ENCODE data around the gene PARN. TPM values are rescaled to one million over a fixed set of nuclear protein-coding genes. Genes with fewer than 3 reads are reported as not detected.
A peak's percentile ranks its signal among the peaks of the same experiment; 100 is the strongest.

The PARN gene
- total and polyA plus RNA-seq, 8 donors, result 8.3 to 19.6 (median 14.1) TPM

DNA sequence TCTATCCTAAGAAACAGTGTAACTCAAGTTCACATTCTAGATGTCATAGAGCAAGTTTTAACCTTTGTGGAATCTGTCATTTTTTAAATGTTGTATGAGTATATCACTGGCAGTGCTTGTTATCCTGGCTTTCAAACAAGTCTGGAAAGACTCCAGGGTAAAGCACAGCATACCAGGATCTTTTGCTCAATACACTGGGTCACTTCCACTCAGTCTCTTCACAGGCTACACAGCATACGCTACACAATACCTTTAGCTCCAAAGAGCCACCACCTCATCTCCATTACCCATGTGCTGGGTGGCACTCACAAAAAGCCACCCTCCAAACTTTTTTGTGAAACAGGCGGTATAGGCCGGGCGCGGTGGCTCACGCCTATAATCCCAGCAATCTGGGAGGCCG, 69.5 kb downstream of the PARN start:
- TF ChIP-seq, protein P1, sequence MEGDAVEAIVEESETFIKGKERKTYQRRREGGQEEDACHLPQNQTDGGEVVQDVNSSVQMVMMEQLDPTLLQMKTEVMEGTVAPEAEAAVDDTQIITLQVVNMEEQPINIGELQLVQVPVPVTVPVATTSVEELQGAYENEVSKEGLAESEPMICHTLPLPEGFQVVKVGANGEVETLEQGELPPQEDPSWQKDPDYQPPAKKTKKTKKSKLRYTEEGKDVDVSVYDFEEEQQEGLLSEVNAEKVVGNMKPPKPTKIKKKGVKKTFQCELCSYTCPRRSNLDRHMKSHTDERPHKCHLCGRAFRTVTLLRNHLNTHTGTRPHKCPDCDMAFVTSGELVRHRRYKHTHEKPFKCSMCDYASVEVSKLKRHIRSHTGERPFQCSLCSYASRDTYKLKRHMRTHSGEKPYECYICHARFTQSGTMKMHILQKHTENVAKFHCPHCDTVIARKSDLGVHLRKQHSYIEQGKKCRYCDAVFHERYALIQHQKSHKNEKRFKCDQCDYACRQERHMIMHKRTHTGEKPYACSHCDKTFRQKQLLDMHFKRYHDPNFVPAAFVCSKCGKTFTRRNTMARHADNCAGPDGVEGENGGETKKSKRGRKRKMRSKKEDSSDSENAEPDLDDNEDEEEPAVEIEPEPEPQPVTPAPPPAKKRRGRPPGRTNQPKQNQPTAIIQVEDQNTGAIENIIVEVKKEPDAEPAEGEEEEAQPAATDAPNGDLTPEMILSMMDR (IDR thresholded peaks at IDR 0.05), result no peak
- no peaks in the 10 kb centered on the region for H3K9me3 ChIP-seq
- ATAC-seq (peak in 2 of 4 donors; percentile 21 to 37), DNase-seq (no peak), FAIRE-seq (no peak)
- H3K27me3 ChIP-seq, result no peaks in the 10 kb centered on the region
- peak overlapping the region in 1 of 4 donors; percentile 50 for H3K27ac ChIP-seq
- WGBS, 2 donors, result 89 to 93% methylated on average over 7 of the region's 7 CpGs
- H3K4me1 ChIP-seq, result peaks cover 34 to 47% (median 44%) of the 10 kb centered on the region in 3 donors
- no peaks in the 10 kb centered on the region for H3K36me3 ChIP-seq
- intact Hi-C loops (cut with DNase I), result no loop called here
- no peak overlapping the region for H3K4me3 ChIP-seq

DNA sequence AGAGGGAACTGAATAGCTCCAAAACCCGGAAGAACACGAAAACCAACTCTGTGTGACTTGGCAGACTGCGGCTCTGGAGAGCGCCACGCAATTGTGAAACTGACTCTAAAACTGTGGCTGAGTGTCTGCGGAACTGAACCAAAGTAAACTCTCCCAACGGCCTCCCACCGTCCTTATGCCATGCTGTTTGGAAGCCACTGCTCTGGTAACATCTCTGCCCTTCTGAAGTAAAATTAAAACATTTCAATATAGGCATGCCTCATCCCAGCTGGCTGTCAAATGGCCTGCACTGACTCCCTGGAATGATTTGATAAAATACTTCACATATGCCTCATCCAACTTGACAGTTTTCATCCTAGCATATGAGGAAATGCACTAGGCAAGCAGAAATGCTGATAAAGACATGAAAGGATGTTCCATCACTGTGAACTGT, 70.2 kb downstream of the PARN start:
- peak in 3 of 6 donors; percentile 29 to 50 (median 45) for DNase-seq
- 50 to 52% methylated on average over 8 of the region's 8 CpGs for WGBS, 2 donors
- Histone ChIP-seq H3K4me3 (no peak overlapping the region), H3K4me1 (peaks cover 34 to 40% (median 37%) of the 10 kb centered on the region in 3 donors), H3K36me3 (no peaks in the 10 kb centered on the region), H3K27ac (peak overlapping the region; percentile 0 to 53 (median 44)), H3K9me3 (no peaks in the 10 kb centered on the region), H3K27me3 (no peaks in the 10 kb centered on the region)
- TF ChIP-seq, protein P1 (IDR thresholded peaks at IDR 0.05), result no peak
- no peak for FAIRE-seq
- ATAC-seq, result peak; percentile 44 to 74 (median 67)
- intact Hi-C loops (cut with DNase I), result no loop called here

DNA sequence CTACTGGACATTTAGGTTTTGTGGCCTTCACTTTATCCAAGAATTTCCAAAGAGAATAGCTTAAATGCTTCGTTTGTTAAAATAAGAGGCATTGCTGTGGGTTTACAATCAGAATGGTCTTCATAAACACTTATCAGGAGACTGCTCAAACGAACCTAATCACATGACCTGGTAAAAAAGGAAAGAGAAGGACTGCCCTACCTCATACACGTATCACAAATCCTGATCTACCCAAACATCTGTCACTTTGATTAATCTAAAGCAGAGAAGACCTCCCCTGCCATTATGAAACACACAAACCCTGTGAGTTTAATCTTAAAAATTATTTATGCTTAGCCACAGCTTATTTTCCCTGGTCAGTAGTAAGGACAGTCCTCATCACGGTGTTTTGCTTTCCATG, 76.6 kb downstream of the PARN start:
- no peak for DNase-seq
- Histone ChIP-seq H3K4me3 (no peak overlapping the region), H3K36me3 (peaks cover 0 to 15% (median 8%) of the 10 kb centered on the region in 3 donors), H3K9me3 (no peaks in the 10 kb centered on the region), H3K27me3 (no peaks in the 10 kb centered on the region), H3K27ac (no peak overlapping the region), H3K4me1 (peaks cover 15 to 22% (median 18%) of the 10 kb centered on the region in 3 donors)
- TF ChIP-seq, protein P1 (IDR thresholded peaks at IDR 0.05), result no peak
- intact Hi-C loops (cut with DNase I), result no loop called here
- no peak for ATAC-seq
- WGBS, 2 donors, result 58 to 59% methylated on average over 4 of the region's 4 CpGs
- no peak for FAIRE-seq

DNA sequence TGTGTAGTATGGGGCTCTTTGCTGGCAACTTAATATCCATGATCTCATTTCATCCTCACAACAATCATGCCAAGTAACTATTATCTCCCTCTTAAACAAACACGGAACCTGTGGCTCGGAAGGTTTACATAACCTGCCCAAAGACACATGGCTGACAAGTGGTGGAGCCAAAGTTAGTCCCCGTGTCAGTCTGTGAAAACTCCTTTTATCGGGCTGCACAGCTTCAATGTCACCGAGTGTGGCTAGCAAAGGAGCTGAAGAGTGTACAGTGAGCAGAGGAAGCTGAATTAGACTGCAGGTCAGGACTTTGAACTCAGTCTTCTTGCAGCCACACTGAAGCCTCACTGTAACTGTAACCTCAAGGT, 80.3 kb downstream of the PARN start:
- FAIRE-seq (no peak), DNase-seq (peak in 2 of 6 donors; percentile 52 to 65), ATAC-seq (peak; percentile 78 to 88 (median 86))
- TF ChIP-seq, protein P1 (IDR thresholded peaks at IDR 0.05), result no peak
- Histone ChIP-seq H3K9me3 (no peaks in the 10 kb centered on the region), H3K27me3 (no peaks in the 10 kb centered on the region), H3K4me1 (peaks cover 27 to 38% (median 30%) of the 10 kb centered on the region in 3 donors), H3K36me3 (peaks cover 0 to 15% (median 8%) of the 10 kb centered on the region in 3 donors), H3K27ac (peak overlapping the region; percentile 18 to 79 (median 64)), H3K4me3 (no peak overlapping the region)
- 11 to 15% methylated on average over 5 of the region's 5 CpGs for WGBS, 2 donors
- intact Hi-C loops (cut with DNase I), result no loop called here

DNA sequence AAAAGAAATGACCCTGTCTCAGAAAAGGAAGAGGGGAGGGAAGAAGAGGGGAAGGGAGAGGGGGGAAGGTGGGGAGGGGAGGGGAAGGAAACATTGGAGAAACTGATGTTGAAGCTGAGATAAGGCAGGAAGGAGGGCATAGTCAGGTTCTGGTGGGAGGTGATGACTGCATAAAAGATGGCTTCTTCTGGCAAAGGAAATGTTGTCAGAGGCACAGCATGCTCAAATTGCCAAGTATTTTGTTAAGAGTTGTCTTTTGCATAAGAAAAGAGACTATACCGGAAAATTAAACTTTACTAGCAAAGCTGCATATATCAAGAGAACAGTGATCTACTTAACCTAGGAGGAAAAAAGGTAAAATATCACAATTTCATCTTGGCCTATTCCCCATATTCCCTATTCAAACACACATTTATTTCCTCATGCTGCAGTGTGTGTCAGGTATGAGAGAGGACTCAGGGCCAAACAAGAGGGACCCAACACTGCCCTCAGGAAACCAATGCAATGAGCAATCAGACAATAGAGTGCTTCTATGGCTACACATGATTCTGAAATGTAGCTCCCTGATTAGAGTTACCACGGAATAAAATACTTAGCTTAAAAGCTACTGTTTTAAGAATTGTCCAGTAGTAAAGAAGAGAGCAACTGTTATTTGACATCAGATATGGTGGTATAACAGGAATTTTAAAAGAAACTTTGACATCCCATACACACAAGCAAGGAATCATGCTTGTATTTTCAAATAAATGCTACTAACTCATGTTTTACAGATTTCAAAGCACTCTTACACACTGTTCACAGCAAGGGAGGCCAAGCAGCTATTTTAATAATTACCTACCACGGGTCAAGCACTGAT, 80.9 kb downstream of the PARN start:
- intact Hi-C loops (cut with DNase I), result no loop called here
- TF ChIP-seq, protein P1 (IDR thresholded peaks at IDR 0.05), result no peak
- FAIRE-seq, result no peak

More for the DNA sequence above, 80.9 kb downstream of the PARN start:
- H3K27me3 ChIP-seq, result no peaks in the 10 kb centered on the region
- H3K27ac ChIP-seq, result peak overlapping the region; percentile 18 to 79 (median 64)
- WGBS, 2 donors, result 36 to 38% methylated on average over 3 of the region's 3 CpGs
- DNase-seq (no peak), ATAC-seq (peak; percentile 60 to 79 (median 65))
- no peak overlapping the region for H3K4me3 ChIP-seq
- H3K36me3 ChIP-seq, result peaks cover 0 to 15% (median 8%) of the 10 kb centered on the region in 3 donors
- H3K9me3 ChIP-seq, result no peaks in the 10 kb centered on the region
- peaks cover 27 to 38% (median 30%) of the 10 kb centered on the region in 3 donors for H3K4me1 ChIP-seq
